Activated CD4-positive, alpha-beta memory T cell treated with anti-CD3 and anti-CD28 coated beads for 36 hours (primary cell): ENCODE measurements around the gene TCEA2. TPM values are rescaled to one million over a fixed set of nuclear protein-coding genes. Genes with fewer than 3 reads are reported as not detected.

Experiments
- CTCF ChIA-PET: fragments of 350-600 bp; sonication (Branson Sonifier 250); formaldehyde crosslinking; loops from one replicate; lab custom pipeline; 2021; ENCODE audit warnings: antibody characterized with exemption, inconsistent platforms; lab: Charles Lee
- POLR2A ChIA-PET: fragments of 350-600 bp; sonication (Branson Sonifier 250); formaldehyde crosslinking; loops from one replicate; lab custom pipeline; 2021; ENCODE audit warnings: antibody characterized with exemption; lab: Charles Lee
- DNase-seq: peaks from one replicate; pipeline ENCODE4 v3.0.0-alpha.2; 2020
- H3K27ac Mint-ChIP-seq: one replicate; pipeline ENCODE4 v1.8.0; 2021; ENCODE audit warnings: mixed read lengths
- H3K27me3 Mint-ChIP-seq: one replicate; pipeline ENCODE4 v1.8.0; 2021; ENCODE audit warnings: mixed read lengths
- H3K36me3 Mint-ChIP-seq: one replicate; pipeline ENCODE4 v1.8.0; 2021; ENCODE audit warnings: mixed read lengths
- H3K4me1 Mint-ChIP-seq: one replicate; pipeline ENCODE4 v1.8.0; 2021; ENCODE audit warnings: low read depth, mixed read lengths
- H3K4me3 Mint-ChIP-seq: one replicate; pipeline ENCODE4 v1.8.0; 2021; ENCODE audit warnings: mild to moderate bottlenecking, mixed read lengths
- H3K9me3 Mint-ChIP-seq: one replicate; pipeline ENCODE4 v1.8.0; 2021; ENCODE audit warnings: mixed read lengths
- intact Hi-C: fragments of 100-400 bp; cut with micrococcal nuclease; formaldehyde crosslinking; loops from one replicate; pipeline ENCODE4 v1.15.1; 2023
- total RNA-seq, 2 experiments: library from RNA; stranded (reverse); gene quantifications; one replicate each; pipeline ENCODE4 v1.2.3, GENCODE V29; 2021

The TCEA2 gene
- total RNA-seq, 2 experiments from 2014 or later: 27.3 to 29.9 TPM

DNA sequence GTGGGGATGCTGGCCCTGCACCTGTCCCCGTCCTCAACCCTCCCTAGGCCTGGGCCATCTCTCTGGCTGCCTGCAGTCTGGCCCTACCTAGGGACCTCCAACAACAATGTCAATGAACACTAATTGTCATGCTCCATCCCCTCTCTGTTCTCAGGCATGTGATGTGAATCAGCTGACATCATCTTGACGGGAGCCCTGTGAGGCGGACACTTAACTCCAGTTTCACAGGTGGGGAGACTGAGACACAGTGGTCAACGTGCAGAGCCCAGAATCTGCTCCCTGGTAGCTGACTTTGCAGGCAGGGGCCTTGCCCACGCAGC, 762 bp upstream of the TCEA2 start:
- no peaks in the 10 kb centered on the region for H3K27me3 Mint-ChIP-seq
- intact Hi-C loops: loop anchor here (1.0 to 10.0 kb wide), 4 partner anchors 63 to 527 kb away; partner anchors contain the start of genes DNAJC5 and PTK6
- no peaks in the 10 kb centered on the region for H3K9me3 Mint-ChIP-seq
- DNase-seq: no peak
- H3K4me3 Mint-ChIP-seq: peak overlapping the region; percentile 85
- CTCF ChIA-PET: interaction anchor here (0.6 to 1.8 kb wide), 8 partner anchors 14 to 524 kb away, joined by 3 to 14 read pairs (median 4); partner anchors contain the start of genes PRPF6 and PTK6
- no peak overlapping the region for H3K27ac Mint-ChIP-seq
- POLR2A ChIA-PET: interaction anchor here (0.7 to 1.9 kb wide), 5 partner anchors 9 to 82 kb away, joined by 3 to 4 read pairs (median 3); partner anchors contain the start of genes OPRL1, PRPF6 and RGS19
- peaks cover 45% of the 10 kb centered on the region for H3K4me1 Mint-ChIP-seq
- H3K36me3 Mint-ChIP-seq: no peaks in the 10 kb centered on the region

DNA sequence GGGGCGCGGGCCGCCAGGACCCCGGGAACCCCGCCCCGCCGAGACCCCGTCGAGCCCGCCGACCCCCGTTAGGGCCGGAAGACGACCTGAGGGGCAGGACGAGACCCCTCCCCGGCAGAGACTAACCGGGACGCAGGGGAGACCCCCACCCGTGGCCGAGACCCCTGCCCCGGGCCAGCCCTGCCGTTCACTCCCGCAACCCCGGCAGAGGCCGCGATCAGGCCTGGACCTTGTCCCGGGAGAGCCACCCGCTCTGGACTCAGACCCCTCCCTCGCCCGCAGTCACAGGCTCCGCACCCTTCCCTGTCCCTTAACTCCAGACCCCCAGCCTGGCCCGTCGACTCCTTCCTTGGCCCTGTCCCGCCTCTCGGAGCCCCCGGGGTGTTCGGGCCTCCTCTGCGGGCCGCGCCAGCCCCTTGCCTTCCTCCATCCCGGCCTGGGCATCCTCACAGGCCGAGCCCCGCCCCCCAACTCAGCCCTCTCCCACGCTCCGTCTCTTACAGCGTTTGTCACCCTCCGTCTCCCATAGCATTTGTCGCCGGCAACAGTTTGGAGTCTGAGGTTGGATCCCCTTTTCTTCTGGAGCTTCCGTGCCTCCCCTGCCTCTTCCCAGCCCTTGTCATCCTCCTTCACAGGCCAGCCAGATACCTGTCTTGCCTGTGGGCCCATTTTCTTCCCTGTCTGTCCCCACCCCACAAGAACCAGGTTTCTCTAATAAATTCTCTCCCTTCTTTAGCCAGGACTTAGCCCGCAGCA, 569 bp downstream of the TCEA2 start:
- Mint-ChIP-seq H3K36me3 (no peaks in the 10 kb centered on the region), H3K4me1 (peaks cover 42% of the 10 kb centered on the region), H3K4me3 (peak overlapping the region; percentile 85), H3K9me3 (no peaks in the 10 kb centered on the region), H3K27me3 (no peaks in the 10 kb centered on the region), H3K27ac (peak overlapping the region; percentile 69)
- ChIA-PET CTCF (interaction anchor here (0.6 to 1.8 kb wide), 8 partner anchors 13 to 526 kb away, joined by 3 to 14 read pairs (median 4); partner anchors contain the start of genes OPRL1, PRPF6, PTK6 and RGS19), POLR2A (interaction anchor here (0.6 to 1.9 kb wide), 5 partner anchors 16 to 366 kb away, joined by 3 to 4 read pairs (median 3); partner anchors contain the start of genes OPRL1, PRPF6 and RGS19)
- DNase-seq: peak; percentile 55
- intact Hi-C loops: loop anchor here (1.0 to 10.0 kb wide), 5 partner anchors 15 to 529 kb away; partner anchors contain the start of genes DNAJC5, PTK6 and UCKL1

DNA sequence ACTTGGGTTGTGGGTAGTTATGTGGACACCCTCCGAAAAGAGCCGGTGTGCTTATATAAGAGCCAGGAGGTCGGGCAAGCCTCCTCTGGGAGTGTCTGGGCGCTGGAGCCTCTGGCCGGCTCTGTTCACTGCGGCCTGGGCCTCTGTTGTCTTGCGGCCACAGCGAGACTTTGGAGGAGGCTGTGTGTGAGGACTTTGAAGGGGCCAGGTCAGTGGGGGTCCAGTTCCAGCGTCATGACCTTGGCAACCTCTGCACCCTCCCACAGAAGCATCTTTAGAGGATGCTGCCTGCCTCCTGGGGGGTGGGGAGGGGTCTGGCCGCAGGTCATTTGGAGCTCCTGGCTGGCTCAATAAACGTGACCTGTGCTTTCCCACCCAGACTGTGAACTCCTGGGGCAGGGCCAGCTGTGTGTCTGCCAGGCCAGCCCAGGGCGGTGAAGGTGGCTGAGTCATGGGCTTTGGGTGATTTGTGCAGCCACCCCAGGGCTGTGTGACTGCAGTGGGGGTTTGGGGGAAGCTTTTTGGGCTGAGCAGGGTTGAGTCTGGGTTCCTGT, 1.2 kb downstream of the TCEA2 start:
- ChIA-PET POLR2A (interaction anchor here (1.2 kb wide), 1 partner anchor 84 kb away, joined by 4 read pairs; the partner anchor contains the start of gene PRPF6), CTCF (interaction anchor here (0.8 to 1.1 kb wide), 2 partner anchors 15 to 56 kb away, joined by 3 to 4 read pairs; partner anchors contain the start of genes OPRL1 and RGS19)
- intact Hi-C loops: loop anchor here (10.0 kb wide), 3 partner anchors 61 to 529 kb away; partner anchors contain the start of genes DNAJC5 and PTK6
- peak overlapping the region; percentile 49 for H3K27ac Mint-ChIP-seq
- H3K36me3 Mint-ChIP-seq: no peaks in the 10 kb centered on the region
- peaks cover 42% of the 10 kb centered on the region for H3K4me1 Mint-ChIP-seq
- DNase-seq: no peak
- no peaks in the 10 kb centered on the region for H3K9me3 Mint-ChIP-seq
- no peaks in the 10 kb centered on the region for H3K27me3 Mint-ChIP-seq
- H3K4me3 Mint-ChIP-seq: peak overlapping the region; percentile 85

DNA sequence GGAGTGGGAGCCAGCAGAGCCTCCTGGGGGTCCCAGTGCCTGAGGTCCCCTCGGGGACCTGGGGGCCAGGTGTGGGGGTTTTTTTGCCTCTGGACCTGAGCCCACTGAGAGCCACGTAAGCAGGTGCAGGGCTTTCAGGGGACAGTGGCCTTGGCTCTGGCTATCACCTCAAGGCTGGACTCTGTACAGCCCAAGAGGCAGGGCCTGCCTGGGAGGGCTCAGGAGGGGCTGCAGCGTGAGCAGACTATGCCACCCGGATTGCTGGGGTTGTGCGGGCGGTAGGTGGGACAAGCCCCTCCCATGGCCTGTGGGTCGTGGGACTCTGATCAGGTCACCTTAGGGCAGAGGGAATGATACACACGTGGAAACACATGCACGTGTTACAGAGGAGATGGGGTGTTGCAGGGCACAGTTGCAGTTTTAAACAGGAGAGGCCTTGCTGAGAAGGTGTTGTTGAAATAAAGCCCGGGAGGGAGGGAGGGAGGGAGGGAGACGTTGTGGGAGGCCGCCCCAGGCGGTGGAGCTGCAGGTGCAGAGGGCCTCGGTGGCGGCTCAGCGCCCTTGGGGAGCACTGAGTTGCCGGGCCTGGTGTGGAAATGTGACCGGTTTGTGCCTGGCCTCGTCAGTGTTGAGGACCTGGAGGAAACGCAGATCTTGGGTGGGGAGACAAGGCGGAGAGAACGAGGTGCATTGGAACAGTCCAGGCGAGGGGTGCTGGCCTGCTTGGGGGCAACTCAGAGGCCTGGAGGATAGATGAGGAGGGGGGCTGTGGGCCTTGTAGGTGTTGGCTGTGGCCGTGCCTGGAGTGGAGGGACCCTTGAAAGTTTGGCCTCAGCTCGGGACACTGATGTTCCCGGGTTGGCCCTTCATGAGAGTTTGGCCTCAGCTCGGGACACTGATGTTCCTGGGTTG, 2.3 kb downstream of the TCEA2 start:
- POLR2A ChIA-PET: interaction anchor here (1.2 to 1.6 kb wide), 3 partner anchors 11 to 85 kb away, joined by 4 to 5 read pairs (median 4); partner anchors contain the start of gene PRPF6
- intact Hi-C loops: loop anchor here (10.0 kb wide), 3 partner anchors 59 to 531 kb away; partner anchors contain the start of genes DNAJC5 and PTK6
- H3K27ac Mint-ChIP-seq: peak overlapping the region; percentile 83
- CTCF ChIA-PET: interaction anchor here (0.7 to 2.0 kb wide), 6 partner anchors 8 to 221 kb away, joined by 3 to 12 read pairs (median 4); no protein-coding TSS in a partner anchor
- no peaks in the 10 kb centered on the region for H3K27me3 Mint-ChIP-seq
- DNase-seq: no peak
- no peaks in the 10 kb centered on the region for H3K36me3 Mint-ChIP-seq
- H3K4me1 Mint-ChIP-seq: peaks cover 42% of the 10 kb centered on the region
- H3K9me3 Mint-ChIP-seq: no peaks in the 10 kb centered on the region
- peak overlapping the region; percentile 7 for H3K4me3 Mint-ChIP-seq

DNA sequence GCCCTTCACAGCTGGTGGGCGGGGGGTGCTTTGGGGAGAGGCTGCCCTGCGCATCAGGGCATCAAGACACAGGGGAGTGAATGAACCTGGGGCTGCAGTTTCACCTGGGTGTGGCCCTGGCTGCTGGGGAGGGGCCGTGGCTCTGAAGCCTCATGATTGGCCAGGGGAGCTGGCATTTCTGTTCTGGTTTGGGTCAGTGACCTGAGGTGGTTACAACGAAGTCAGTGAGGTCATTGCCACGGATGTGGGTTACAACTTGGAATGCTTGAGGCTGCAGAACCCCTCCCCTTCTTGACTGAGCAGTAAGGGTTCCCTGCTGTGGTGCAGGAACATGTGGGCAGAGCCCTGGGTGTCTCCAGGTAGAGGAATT, 3.0 kb downstream of the TCEA2 start:
- peak; percentile 90 for DNase-seq
- no peaks in the 10 kb centered on the region for H3K36me3 Mint-ChIP-seq
- H3K27ac Mint-ChIP-seq: peak overlapping the region; percentile 83
- peak overlapping the region; percentile 7 for H3K4me3 Mint-ChIP-seq
- ChIA-PET POLR2A (interaction anchor here (1.2 to 1.6 kb wide), 2 partner anchors 10 to 12 kb away, joined by 4 to 5 read pairs; no protein-coding TSS in a partner anchor), CTCF (interaction anchor here (0.7 to 2.0 kb wide), 6 partner anchors 9 to 220 kb away, joined by 3 to 12 read pairs (median 4); no protein-coding TSS in a partner anchor)
- intact Hi-C loops: loop anchor here (1.0 to 10.0 kb wide), 4 partner anchors 11 to 531 kb away; partner anchors contain the start of genes DNAJC5 and PTK6
- H3K9me3 Mint-ChIP-seq: no peaks in the 10 kb centered on the region
- no peaks in the 10 kb centered on the region for H3K27me3 Mint-ChIP-seq
- H3K4me1 Mint-ChIP-seq: peaks cover 42% of the 10 kb centered on the region

DNA sequence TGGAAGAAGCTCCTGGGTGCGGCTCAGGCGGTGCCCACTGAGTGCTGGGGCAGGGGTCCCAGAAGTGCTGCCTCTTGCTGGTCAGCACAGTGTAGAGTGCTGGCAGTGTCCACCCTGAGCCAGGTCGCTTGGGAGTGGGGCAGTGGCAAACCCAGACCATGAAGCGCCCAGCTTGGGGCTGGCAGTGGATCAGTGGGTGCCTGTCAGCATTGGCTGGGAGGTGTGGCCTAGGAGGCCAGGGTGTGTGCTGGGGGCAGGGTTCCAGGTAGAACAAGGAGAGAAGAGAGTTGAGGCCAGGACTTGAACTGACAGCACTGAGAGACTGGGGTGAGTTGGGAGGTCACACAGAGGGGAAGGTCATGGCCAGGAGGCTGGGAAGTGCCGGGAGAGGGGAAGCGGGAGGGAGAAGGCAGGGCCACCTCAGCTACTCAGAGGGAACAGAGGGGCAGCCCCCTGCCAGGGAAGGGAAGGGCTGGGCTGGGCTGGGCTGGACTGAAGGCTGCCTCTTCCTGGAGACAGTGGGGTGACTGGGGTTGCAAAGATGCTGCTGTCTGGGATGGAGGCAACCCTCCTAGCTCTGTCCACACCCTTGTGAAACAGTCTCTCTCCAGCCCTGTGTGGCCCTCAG, 4.1 kb downstream of the TCEA2 start:
- Mint-ChIP-seq H3K4me1 (peaks cover 42% of the 10 kb centered on the region), H3K27me3 (no peaks in the 10 kb centered on the region), H3K9me3 (no peaks in the 10 kb centered on the region), H3K4me3 (no peak overlapping the region), H3K27ac (peak overlapping the region; percentile 57), H3K36me3 (no peaks in the 10 kb centered on the region)
- intact Hi-C loops: loop anchor here (10.0 kb wide), 3 partner anchors 58 to 532 kb away; partner anchors contain the start of genes DNAJC5 and PTK6
- no peak for DNase-seq
- ChIA-PET CTCF (interaction anchor here (2.0 kb wide), 1 partner anchor 28 kb away, joined by 12 read pairs; no protein-coding TSS in a partner anchor), POLR2A (no interaction called here)

DNA sequence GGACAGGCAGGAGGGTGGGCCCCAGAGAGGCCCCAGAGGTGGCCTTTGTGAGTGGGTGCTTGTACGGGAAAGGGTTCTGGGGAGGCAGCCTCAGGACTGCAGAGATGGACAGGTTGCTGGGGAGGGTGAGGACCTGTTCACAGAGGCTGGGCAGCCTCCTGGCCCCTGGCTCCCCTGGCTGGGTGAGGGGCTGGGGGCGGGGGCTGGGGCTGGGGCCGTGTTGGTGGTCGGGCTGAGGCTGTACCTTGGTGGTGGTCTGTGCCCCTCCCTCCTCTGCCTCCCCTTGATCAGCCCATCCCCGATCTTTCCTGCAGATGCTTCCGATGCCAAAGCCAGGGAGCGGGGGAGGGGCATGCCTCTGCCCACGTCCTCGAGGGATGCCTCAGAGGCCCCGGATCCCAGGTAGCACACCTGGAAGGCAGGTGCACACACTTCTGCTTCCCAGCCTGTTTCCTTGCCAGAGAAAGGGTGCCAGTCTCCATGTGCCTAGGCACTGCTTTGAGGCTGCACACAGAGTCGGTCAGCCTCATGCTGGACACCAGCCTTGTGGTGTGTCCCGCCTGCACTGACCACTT, 4.8 kb downstream of the TCEA2 start:
- H3K4me3 Mint-ChIP-seq: no peak overlapping the region
- POLR2A ChIA-PET: no interaction called here
- intact Hi-C loops: loop anchor here (10.0 kb wide), 3 partner anchors 57 to 533 kb away; partner anchors contain the start of genes DNAJC5 and PTK6
- no peak for DNase-seq
- CTCF ChIA-PET: no interaction called here
- no peak overlapping the region for H3K27ac Mint-ChIP-seq
- H3K4me1 Mint-ChIP-seq: peaks cover 42% of the 10 kb centered on the region
- H3K27me3 Mint-ChIP-seq: no peaks in the 10 kb centered on the region
- no peaks in the 10 kb centered on the region for H3K36me3 Mint-ChIP-seq
- H3K9me3 Mint-ChIP-seq: no peaks in the 10 kb centered on the region

DNA sequence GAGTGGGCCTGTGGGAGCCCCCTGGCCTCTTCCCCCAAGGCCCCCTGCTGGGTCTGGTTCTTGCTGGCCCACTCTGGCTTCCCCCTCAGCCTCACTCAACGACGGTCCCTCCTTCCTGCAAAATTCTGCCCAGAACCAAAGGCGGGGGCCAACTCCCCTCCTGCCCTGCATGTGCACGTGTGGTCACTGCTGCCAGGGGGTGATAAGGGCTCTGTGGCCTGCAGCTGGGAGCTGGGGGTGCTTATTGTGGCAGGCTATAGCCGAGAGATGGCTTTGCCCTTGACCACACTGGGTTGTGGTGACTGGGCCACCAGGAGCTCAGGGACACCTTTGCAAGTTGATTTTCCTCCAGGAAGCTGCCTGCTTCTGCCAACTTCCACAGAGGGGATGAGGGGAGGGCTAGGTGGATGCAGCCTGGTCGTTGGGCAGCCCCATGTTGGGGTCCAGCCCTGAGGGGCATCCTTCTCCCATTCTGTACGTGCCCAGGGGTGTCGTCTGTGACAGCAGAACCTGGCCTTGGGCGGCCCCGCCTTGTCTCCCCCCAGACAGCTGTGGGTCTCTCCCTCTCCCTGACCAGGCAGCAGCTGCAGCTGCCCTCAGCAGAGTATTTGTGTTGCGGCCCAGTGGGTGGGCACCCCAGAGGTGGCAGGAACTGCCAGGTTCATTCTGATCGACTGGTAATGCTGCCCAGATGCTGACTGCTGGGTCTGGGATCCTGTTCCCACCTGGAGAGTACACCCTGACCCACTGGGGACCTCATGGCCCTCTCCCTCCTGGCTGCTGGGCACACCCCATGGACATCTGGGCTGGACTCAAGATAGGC, 5.6 kb downstream of the TCEA2 start:
- ChIA-PET POLR2A (no interaction called here), CTCF (interaction anchor here (1.0 kb wide), 1 partner anchor 28 kb away, joined by 3 read pairs; no protein-coding TSS in a partner anchor)
- Mint-ChIP-seq H3K4me3 (no peak overlapping the region), H3K9me3 (no peaks in the 10 kb centered on the region), H3K27me3 (no peaks in the 10 kb centered on the region), H3K27ac (no peak overlapping the region), H3K4me1 (peaks cover 42% of the 10 kb centered on the region), H3K36me3 (no peaks in the 10 kb centered on the region)
- intact Hi-C loops: loop anchor here (10.0 kb wide), 3 partner anchors 56 to 534 kb away; partner anchors contain the start of genes DNAJC5 and PTK6
- no peak for DNase-seq

DNA sequence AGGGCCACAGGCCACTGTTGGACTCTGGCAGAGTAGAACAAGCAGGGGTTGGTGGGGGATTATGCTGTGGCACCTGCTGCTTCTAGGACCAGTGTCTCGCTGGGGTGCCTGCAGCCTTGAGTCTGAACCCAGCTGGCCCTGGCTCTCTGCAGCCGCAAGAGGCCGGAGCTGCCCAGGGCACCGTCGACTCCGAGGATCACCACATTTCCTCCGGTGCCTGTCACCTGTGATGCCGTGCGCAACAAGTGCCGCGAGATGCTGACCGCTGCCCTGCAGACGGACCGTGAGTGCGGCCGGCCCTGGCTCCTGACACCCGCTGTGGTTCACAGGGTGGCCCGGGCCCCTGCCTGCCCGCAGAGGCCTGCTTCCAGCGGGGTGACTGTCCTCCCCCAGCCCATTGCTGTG, 6.2 kb downstream of the TCEA2 start:
- no peaks in the 10 kb centered on the region for H3K9me3 Mint-ChIP-seq
- no peak overlapping the region for H3K4me3 Mint-ChIP-seq
- no peaks in the 10 kb centered on the region for H3K36me3 Mint-ChIP-seq
- DNase-seq: no peak
- peaks cover 36% of the 10 kb centered on the region for H3K4me1 Mint-ChIP-seq
- intact Hi-C loops: loop anchor here (10.0 kb wide), 3 partner anchors 56 to 534 kb away; partner anchors contain the start of genes DNAJC5 and PTK6
- no peak overlapping the region for H3K27ac Mint-ChIP-seq
- H3K27me3 Mint-ChIP-seq: no peaks in the 10 kb centered on the region
- CTCF ChIA-PET: interaction anchor here (1.0 to 1.3 kb wide), 5 partner anchors 10 to 52 kb away, joined by 3 to 8 read pairs (median 4); partner anchors contain the start of gene RGS19
- POLR2A ChIA-PET: no interaction called here
